Renal pelvis (tissue), 4 donors: Measurements from ENCODE around the gene C1QTNF12. TPM values are rescaled to one million over a fixed set of nuclear protein-coding genes. Genes with fewer than 3 reads are reported as not detected.

ENCODE experiments used
- DNase-seq: peaks from one replicate; pipeline ENCODE4 v3.0.0-alpha.2; 2013
- polyA plus RNA-seq, 3 donors: library from polyadenylated mRNA; unstranded; fragments of 120-200 nt; gene quantifications; one replicate each; pipeline ENCODE4 v1.2.1, GENCODE V29; 2013; ENCODE audit not compliant: insufficient read length in 3 of 3

Gene C1QTNF12
- polyA plus RNA-seq, 3 donors, result 13.8 to 18.4 (median 13.8) TPM

- DNase-seq, result no peak
Measured at GRCh38 chr1:1215080-1215676, 31.3 kb downstream of the C1QTNF12 start.

- DNase-seq, result no peak
Measured at GRCh38 chr1:1213345-1214265, 32.9 kb downstream of the C1QTNF12 start, which contains the start of gene TNFRSF4. TNFRSF4 (minus strand) TSS chr1:1214153; CDS start chr1:1214127, 26 bp downstream.

GRCh38 chr1:1212780-1213344 is 33.7 kb downstream of the C1QTNF12 start:
- no peak for DNase-seq

- no peak for DNase-seq
Measured at GRCh38 chr1:1211541-1212441, 34.7 kb downstream of the C1QTNF12 start.

GRCh38 chr1:1210726-1211540 is 35.6 kb downstream of the C1QTNF12 start:
- DNase-seq, result no peak

- no peak for DNase-seq
Measured at GRCh38 chr1:1208713-1209433, 37.6 kb downstream of the C1QTNF12 start.

GRCh38 chr1:1207571-1207892 is 39.0 kb downstream of the C1QTNF12 start:
- no peak for DNase-seq

GRCh38 chr1:1206966-1207531 is 39.5 kb downstream of the C1QTNF12 start:
- DNase-seq, result no peak

GRCh38 chr1:1206376-1206965 is 40.1 kb downstream of the C1QTNF12 start, which contains the start of gene TNFRSF18:
TNFRSF18 (minus strand) TSS chr1:1206592; CDS start chr1:1206571, 21 bp downstream.
- DNase-seq, result no peak

GRCh38 chr1:1205769-1206375 is 40.6 kb downstream of the C1QTNF12 start:
- DNase-seq, result no peak

- DNase-seq, result no peak
Measured at GRCh38 chr1:1204998-1205768, 41.3 kb downstream of the C1QTNF12 start.

- DNase-seq, result no peak
Measured at GRCh38 chr1:1204425-1204920, 42.0 kb downstream of the C1QTNF12 start.

GRCh38 chr1:1203561-1204424 is 42.7 kb downstream of the C1QTNF12 start:
- no peak for DNase-seq

GRCh38 chr1:1202831-1203560 is 43.5 kb downstream of the C1QTNF12 start:
- DNase-seq, result no peak

- DNase-seq, result no peak
Measured at GRCh38 chr1:1200876-1201810, 45.4 kb downstream of the C1QTNF12 start.
